Measurements from ENCODE around the gene COL4A1. TPM values are rescaled to one million over a fixed set of nuclear protein-coding genes. Genes with fewer than 3 reads are reported as not detected.

The COL4A1 gene
- total RNA-seq, 2 experiments from 2014 or later, result 0.08 to 0.16 TPM

- DNase-seq (no peak), ATAC-seq (ENCODE audit: poor library complexity) (no peak)
- CTCF ChIA-PET, result no interaction called here
- Mint-ChIP-seq H3K4me3 (no peak overlapping the region), H3K36me3 (ENCODE audit: low read depth) (no peaks in the 10 kb centered on the region), H3K27me3 (peaks cover 84% of the 10 kb centered on the region), H3K27ac (no peak overlapping the region), H3K4me1 (ENCODE audit: low read depth) (no peaks in the 10 kb centered on the region), H3K9me3 (no peaks in the 10 kb centered on the region)
- TF ChIP-seq CTCF (IDR thresholded peaks at IDR 0.05), result no peak
- peaks cover 29 to 59% of the 10 kb centered on the region in 2 experiments for H3K27me3 ChIP-seq (ENCODE audit: control insufficient read depth in 1 of 2, insufficient read depth in 2 of 2, low read length in 2 of 2)
- POLR2A ChIA-PET, result no interaction called here
- H3K27ac ChIP-seq (ENCODE audit: low read depth in 1 of 2, low read length in 2 of 2), result no peak overlapping the region
- no peaks in the 10 kb centered on the region for H3K4me1 ChIP-seq (ENCODE audit: insufficient read depth, low read length)
- H3K9me3 ChIP-seq (ENCODE audit: control insufficient read depth in 1 of 2, insufficient read depth in 1 of 2, low read length in 2 of 2), result peaks cover 0 to 20% of the 10 kb centered on the region in 2 experiments
- no peaks in the 10 kb centered on the region for H3K36me3 ChIP-seq (ENCODE audit: insufficient read depth, low read length)
- H3K4me3 ChIP-seq (ENCODE audit: low read length), result no peak overlapping the region
- intact Hi-C loops (cut with DNase I, micrococcal nuclease), result no loop called here
These were observed 2.0 kb downstream of the COL4A1 start for GRCh38 chr13:110305001-110305400.

- no peaks in the 10 kb centered on the region for H3K36me3 Mint-ChIP-seq (ENCODE audit: low read depth)
- peaks cover 77% of the 10 kb centered on the region for H3K27me3 Mint-ChIP-seq
- no peak overlapping the region for H3K27ac ChIP-seq (ENCODE audit: low read depth in 1 of 2, low read length in 2 of 2)
- no peak overlapping the region for H3K4me3 Mint-ChIP-seq
- no peaks in the 10 kb centered on the region for H3K4me1 Mint-ChIP-seq (ENCODE audit: low read depth)
- peaks cover 26 to 57% of the 10 kb centered on the region in 2 experiments for H3K27me3 ChIP-seq (ENCODE audit: control insufficient read depth in 1 of 2, insufficient read depth in 2 of 2, low read length in 2 of 2)
- H3K4me1 ChIP-seq (ENCODE audit: insufficient read depth, low read length), result no peaks in the 10 kb centered on the region
- no peak overlapping the region for H3K27ac Mint-ChIP-seq
- no peak for ATAC-seq (ENCODE audit: poor library complexity)
- peaks cover 0 to 20% of the 10 kb centered on the region in 2 experiments for H3K9me3 ChIP-seq (ENCODE audit: control insufficient read depth in 1 of 2, insufficient read depth in 1 of 2, low read length in 2 of 2)
- no peaks in the 10 kb centered on the region for H3K36me3 ChIP-seq (ENCODE audit: insufficient read depth, low read length)
- H3K4me3 ChIP-seq (ENCODE audit: low read length), result no peak overlapping the region
- no peak for DNase-seq
- no peaks in the 10 kb centered on the region for H3K9me3 Mint-ChIP-seq
- intact Hi-C loops (cut with DNase I, micrococcal nuclease), result no loop called here
- CTCF ChIA-PET, result no interaction called here
- POLR2A ChIA-PET, result no interaction called here
- no peak for TF ChIP-seq CTCF (IDR thresholded peaks at IDR 0.05)
These were observed 2.7 kb downstream of the COL4A1 start for GRCh38 chr13:110304256-110304655.

GRCh38 chr13:110303644-110304043 lies 3.3 kb downstream of the COL4A1 start:
- H3K27ac Mint-ChIP-seq, result no peak overlapping the region
- Histone ChIP-seq H3K27me3 (ENCODE audit: control insufficient read depth in 1 of 2, insufficient read depth in 2 of 2, low read length in 2 of 2) (peaks cover 27 to 57% of the 10 kb centered on the region in 2 experiments), H3K9me3 (ENCODE audit: control insufficient read depth in 1 of 2, insufficient read depth in 1 of 2, low read length in 2 of 2) (peaks cover 0 to 20% of the 10 kb centered on the region in 2 experiments), H3K27ac (ENCODE audit: low read depth in 1 of 2, low read length in 2 of 2) (no peak overlapping the region), H3K4me3 (ENCODE audit: low read length) (no peak overlapping the region), H3K36me3 (ENCODE audit: insufficient read depth, low read length) (no peaks in the 10 kb centered on the region), H3K4me1 (ENCODE audit: insufficient read depth, low read length) (no peaks in the 10 kb centered on the region)
- no peak for DNase-seq
- intact Hi-C loops (cut with DNase I, micrococcal nuclease), result no loop called here
- H3K4me3 Mint-ChIP-seq, result no peak overlapping the region
- POLR2A ChIA-PET, result no interaction called here
- H3K4me1 Mint-ChIP-seq (ENCODE audit: low read depth), result no peaks in the 10 kb centered on the region
- no peak for ATAC-seq (ENCODE audit: poor library complexity)
- peaks cover 75% of the 10 kb centered on the region for H3K27me3 Mint-ChIP-seq
- H3K9me3 Mint-ChIP-seq, result no peaks in the 10 kb centered on the region
- CTCF ChIA-PET, result no interaction called here
- H3K36me3 Mint-ChIP-seq (ENCODE audit: low read depth), result no peaks in the 10 kb centered on the region
- no peak for TF ChIP-seq CTCF (IDR thresholded peaks at IDR 0.05)

All from CD4-positive, alpha-beta T cell (primary cell).